ENCODE data around the gene CRYBG3. TPM values are rescaled to one million over a fixed set of nuclear protein-coding genes. Genes with fewer than 3 reads are reported as not detected.

The CRYBG3 gene
- total RNA-seq, 4 donors from 2014 or later: 16.4 to 33.4 (median 21.6) TPM

- intact Hi-C loops (cut with DNase I): no loop called here
- Histone ChIP-seq H3K4me3 (no peak overlapping the region), H3K36me3 (peaks cover 0 to 97% (median 9%) of the 10 kb centered on the region in 3 donors), H3K4me1 (peaks cover 0 to 12% (median 0%) of the 10 kb centered on the region in 3 donors), H3K9me3 (no peaks in the 10 kb centered on the region), H3K27me3 (no peaks in the 10 kb centered on the region), H3K27ac (no peak overlapping the region)
- 88 to 97% methylated on average over 2 of the region's 2 CpGs for WGBS, 2 donors
- DNase-seq: no peak
- no peak for TF ChIP-seq POLR2A (IDR thresholded peaks at IDR 0.05)
- TF ChIP-seq, protein P1, sequence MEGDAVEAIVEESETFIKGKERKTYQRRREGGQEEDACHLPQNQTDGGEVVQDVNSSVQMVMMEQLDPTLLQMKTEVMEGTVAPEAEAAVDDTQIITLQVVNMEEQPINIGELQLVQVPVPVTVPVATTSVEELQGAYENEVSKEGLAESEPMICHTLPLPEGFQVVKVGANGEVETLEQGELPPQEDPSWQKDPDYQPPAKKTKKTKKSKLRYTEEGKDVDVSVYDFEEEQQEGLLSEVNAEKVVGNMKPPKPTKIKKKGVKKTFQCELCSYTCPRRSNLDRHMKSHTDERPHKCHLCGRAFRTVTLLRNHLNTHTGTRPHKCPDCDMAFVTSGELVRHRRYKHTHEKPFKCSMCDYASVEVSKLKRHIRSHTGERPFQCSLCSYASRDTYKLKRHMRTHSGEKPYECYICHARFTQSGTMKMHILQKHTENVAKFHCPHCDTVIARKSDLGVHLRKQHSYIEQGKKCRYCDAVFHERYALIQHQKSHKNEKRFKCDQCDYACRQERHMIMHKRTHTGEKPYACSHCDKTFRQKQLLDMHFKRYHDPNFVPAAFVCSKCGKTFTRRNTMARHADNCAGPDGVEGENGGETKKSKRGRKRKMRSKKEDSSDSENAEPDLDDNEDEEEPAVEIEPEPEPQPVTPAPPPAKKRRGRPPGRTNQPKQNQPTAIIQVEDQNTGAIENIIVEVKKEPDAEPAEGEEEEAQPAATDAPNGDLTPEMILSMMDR (IDR thresholded peaks at IDR 0.05): no peak
These were observed 115.4 kb downstream of the CRYBG3 start for GRCh38 chr3:97937205-97937604.

DNA sequence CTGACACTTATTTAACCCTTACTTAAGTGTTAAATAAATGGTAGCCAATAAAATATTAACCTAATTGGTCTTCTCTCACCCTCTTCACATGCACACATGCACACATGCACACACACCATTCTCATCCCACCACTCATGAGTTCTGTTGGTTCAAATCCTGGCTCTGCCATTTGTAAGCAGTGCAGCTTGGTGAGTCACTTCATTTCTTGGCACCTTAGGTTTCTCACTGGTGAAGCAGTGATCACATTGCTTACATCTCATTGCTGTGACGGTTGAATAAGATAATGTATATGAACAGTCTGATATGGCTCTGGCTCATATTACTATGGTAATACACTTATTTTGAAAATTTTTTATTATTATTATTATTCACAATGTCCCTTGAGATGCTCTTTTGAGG is 116.6 kb downstream of the CRYBG3 start:
- Histone ChIP-seq H3K9me3 (no peaks in the 10 kb centered on the region), H3K4me1 (peaks cover 0 to 17% (median 0%) of the 10 kb centered on the region in 3 donors), H3K27me3 (no peaks in the 10 kb centered on the region), H3K4me3 (no peak overlapping the region), H3K27ac (no peak overlapping the region), H3K36me3 (peaks cover 0 to 97% (median 9%) of the 10 kb centered on the region in 3 donors)
- TF ChIP-seq POLR2A (IDR thresholded peaks at IDR 0.05): no peak
- TF ChIP-seq, protein P1 (IDR thresholded peaks at IDR 0.05): no peak
- WGBS, 2 donors: 72 to 84% methylated on average over 1 of the region's 1 CpG
- intact Hi-C loops (cut with DNase I): no loop called here
- DNase-seq: no peak

DNA sequence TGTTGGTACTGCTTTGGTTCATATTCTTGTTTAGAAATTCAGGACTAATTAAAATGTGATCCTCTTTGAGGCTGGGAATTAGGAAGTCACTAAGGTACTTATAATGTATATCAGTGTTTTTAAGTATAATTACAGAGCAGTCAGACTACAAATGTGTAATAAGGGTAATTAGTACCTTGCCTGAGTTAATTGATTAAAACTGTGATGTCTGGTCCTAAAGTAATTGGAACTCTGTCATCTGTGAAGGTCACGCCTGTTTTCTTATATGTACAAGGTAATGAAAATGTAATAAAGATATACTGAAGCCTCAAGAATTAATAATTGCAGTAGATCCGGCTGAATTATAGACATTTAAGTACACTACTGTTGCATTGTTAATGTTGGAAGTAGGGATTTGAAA is 117.6 kb downstream of the CRYBG3 start:
- peaks cover 0 to 97% (median 11%) of the 10 kb centered on the region in 3 donors for H3K36me3 ChIP-seq
- intact Hi-C loops (cut with DNase I): no loop called here

GRCh38 chr3:97940034-97940433 is 118.2 kb downstream of the CRYBG3 start:
- 68 to 71% methylated on average over 1 of the region's 1 CpG for WGBS, 2 donors
- Histone ChIP-seq H3K36me3 (peaks cover 0 to 97% (median 16%) of the 10 kb centered on the region in 3 donors), H3K27ac (no peak overlapping the region), H3K4me3 (no peak overlapping the region), H3K4me1 (peaks cover 0 to 19% (median 0%) of the 10 kb centered on the region in 3 donors), H3K9me3 (no peaks in the 10 kb centered on the region), H3K27me3 (no peaks in the 10 kb centered on the region)
- intact Hi-C loops (cut with DNase I): no loop called here
- DNase-seq: no peak
- TF ChIP-seq, protein P1 (IDR thresholded peaks at IDR 0.05): peak in 1 of 6 experiments; percentile 22
- TF ChIP-seq POLR2A (IDR thresholded peaks at IDR 0.05): no peak

More for the DNA sequence above, 117.6 kb downstream of the CRYBG3 start:
- Histone ChIP-seq H3K27me3 (no peaks in the 10 kb centered on the region), H3K4me1 (peaks cover 0 to 19% (median 0%) of the 10 kb centered on the region in 3 donors), H3K9me3 (no peaks in the 10 kb centered on the region), H3K4me3 (no peak overlapping the region), H3K27ac (no peak overlapping the region)
- no peak for DNase-seq
- WGBS, 2 donors: 98% methylated on average over 2 of the region's 2 CpGs
- TF ChIP-seq, protein P1 (IDR thresholded peaks at IDR 0.05): no peak
- TF ChIP-seq POLR2A (IDR thresholded peaks at IDR 0.05): no peak

DNA sequence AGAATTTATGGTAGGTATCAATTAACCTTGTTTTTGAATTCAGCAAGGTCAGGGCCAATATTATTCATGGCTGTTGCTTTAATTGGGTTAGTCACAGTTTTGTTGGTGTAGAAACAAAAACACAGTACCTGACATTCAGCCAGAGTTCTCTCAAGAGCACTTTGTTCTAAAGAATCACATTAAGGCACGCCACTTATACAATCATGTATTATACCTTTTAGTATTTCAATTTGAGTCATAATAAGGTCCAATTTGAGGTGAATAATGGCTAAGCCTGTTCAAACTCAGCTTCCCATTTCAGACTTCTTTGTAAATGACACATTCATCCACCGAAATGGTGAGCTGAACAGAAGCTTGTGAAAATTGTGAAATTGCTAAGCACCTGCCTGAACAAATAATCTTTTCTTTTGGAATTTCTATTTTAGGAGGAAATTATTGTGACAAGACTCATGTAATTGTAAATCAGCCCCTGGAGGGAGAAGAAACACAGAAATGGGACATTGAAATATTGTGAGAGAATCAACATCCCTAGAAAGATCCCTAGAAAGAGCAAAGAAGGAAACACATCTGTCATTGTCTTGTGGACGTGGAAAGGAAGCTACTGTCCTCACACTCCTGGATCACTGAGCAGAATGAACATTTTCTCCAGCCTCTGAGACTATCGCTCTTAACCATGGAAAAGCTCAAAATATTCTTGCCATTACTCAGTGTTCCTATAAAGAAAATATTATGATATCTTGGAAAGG is 121.2 kb downstream of the CRYBG3 start:
- H3K27ac ChIP-seq: peak overlapping the region in 2 of 4 donors; percentile 2 to 18
- peaks cover 0 to 15% (median 0%) of the 10 kb centered on the region in 3 donors for H3K4me1 ChIP-seq
- intact Hi-C loops (cut with DNase I): no loop called here
- 47 to 57% methylated on average over 4 of the region's 4 CpGs for WGBS, 2 donors
- H3K36me3 ChIP-seq: peaks cover 0 to 97% (median 8%) of the 10 kb centered on the region in 3 donors
- H3K27me3 ChIP-seq: no peaks in the 10 kb centered on the region
- no peak for DNase-seq
- TF ChIP-seq, protein P1 (IDR thresholded peaks at IDR 0.05): no peak
- no peak for TF ChIP-seq POLR2A (IDR thresholded peaks at IDR 0.05)
- H3K9me3 ChIP-seq: no peaks in the 10 kb centered on the region
- no peak overlapping the region for H3K4me3 ChIP-seq

Measured in esophagus squamous epithelium (tissue), 5 donors.